NCI-H2081 treated with DMSO at 0.1 percent for 48 hours (cell line): ENCODE measurements around the gene CDH12.
"Not testable (repeated sequence)": the region's sequence is repeated elsewhere in the genome, so short reads cannot be mapped to it uniquely, and the experiment has no call there.

Source experiments
- DNase-seq: peaks from one replicate; lab custom pipeline; 2025; lab: John Stamatoyannopoulos, UW

CDH12 gene

DNA sequence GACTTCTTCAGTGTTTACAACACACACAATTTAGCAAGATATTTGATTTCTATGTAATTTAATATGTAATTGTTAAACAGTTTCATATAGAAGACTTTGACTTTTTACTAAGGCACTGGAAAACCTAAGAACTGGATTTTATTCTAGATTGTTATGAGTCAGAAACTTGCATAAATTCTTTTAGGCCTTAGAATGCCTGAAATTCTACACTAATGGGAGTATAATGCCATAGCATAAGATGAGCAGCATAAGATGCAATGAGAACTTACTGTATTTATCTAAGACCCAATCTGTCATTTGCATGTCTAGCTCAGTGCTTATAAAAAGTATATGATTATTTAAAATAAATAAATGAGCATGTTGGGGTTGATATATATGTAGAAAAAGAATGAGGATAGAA is 285.2 kb downstream of the CDH12 start:
- no peak for DNase-seq

DNA sequence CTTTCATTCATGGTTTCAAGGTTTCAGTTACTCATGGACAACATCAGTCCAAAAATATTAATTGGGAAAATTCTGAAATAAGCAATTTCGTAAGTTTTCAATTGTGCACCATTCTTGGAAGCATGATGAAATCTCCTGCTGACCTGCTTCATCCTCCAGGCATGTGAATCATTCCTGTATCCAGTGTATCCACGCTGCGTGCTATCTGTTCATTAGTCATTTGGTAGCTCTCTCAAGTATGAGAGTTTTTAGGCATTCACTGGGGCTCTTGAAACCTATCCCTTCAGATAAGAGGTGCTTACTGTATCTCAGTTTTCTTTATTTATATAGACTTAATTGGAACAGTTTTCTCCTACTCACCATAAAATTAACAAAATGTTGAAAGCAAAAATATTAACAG is 293.0 kb downstream of the CDH12 start:
- no peak for DNase-seq

DNA sequence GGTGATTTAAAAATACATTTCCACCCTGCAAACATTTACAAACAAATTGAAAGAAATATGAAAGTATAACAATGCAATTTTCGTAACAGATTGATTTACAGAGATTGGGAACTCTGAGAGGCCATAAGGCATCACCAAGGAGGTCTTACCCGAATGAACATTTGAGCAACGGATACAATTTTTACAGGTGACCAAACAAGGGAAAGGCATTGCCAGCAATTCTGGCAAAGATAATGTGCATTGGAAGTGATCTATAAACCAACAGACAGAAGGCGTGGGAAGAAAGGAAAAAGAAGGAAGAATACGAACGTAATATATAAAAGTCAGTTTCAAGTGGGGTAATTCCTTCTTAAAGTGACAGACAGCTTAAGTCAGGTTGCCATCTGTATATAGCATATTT is 295.9 kb downstream of the CDH12 start:
- DNase-seq, result no peak

DNA sequence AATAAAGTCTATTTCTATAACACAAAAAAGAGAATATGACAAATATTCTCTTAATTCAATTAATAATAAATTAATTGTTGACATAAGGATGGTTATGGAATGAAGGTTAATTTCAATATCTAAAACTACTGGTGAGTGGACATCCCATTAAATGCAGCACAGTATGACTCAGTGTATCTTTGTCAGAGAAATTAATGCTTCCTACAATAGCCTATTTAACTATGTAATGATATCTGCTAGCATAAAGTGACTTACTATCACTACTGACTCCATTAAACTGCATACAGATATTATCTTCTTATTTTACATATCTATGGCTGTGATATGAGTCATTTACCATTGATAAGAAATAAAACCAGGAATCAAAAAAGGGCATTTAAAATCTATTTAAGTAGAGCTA is 298.7 kb downstream of the CDH12 start:
- DNase-seq, result no peak

DNA sequence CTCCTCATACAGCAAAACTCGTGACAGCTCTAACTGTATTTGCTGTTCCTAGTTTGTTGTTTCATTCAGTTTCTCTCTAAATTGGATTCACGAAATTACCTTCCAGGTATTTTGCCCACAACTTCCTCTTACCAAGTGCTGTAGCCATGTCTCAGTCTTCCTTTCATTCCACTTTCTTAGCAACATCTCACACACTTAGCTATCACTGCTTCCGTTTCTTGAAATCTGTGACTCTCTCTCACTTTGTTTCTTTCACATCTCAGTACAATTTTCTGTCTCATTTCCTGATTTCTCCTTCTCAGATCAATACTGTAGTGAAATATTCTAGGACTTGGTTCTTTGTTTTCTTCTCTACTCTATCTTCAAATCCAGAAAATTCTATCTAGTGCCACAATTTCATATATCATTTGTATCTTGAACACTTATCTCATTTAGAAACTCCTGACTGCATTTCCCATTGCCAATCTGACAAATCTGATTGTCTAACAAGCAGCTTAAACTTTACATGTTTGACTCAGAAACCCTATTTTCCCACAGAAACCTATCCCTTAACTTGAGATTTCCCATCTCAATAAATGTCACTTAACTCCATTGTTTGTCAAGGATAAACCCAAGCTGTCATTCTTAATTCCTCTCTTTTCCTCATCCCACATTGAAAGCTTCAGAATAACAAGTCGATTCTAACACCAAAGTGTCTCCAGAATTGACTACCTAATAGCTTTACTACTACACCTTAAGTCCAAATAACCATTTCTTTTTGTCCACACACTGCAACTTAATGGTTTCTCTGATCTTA is 303.1 kb downstream of the CDH12 start:
- DNase-seq, result no peak

DNA sequence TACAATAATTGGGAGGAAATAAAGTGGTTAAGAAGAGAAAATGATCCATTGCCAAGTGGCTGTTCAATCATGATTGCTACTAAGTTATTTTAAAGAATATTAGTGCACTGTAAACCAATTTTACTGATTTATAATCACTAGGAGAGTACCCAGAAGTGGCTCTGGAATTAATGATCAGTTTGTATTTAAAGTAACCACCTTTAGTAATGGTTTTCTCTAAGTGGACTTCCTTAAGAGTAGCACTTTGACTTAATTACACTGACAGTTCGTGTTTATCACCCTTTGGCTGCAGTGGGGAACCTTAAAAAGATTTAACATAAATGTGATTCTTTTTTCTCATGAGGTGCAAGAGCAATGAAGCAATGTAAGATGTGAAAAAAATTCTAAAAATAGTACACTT is 310.8 kb downstream of the CDH12 start:
- DNase-seq, result peak; percentile 68

DNA sequence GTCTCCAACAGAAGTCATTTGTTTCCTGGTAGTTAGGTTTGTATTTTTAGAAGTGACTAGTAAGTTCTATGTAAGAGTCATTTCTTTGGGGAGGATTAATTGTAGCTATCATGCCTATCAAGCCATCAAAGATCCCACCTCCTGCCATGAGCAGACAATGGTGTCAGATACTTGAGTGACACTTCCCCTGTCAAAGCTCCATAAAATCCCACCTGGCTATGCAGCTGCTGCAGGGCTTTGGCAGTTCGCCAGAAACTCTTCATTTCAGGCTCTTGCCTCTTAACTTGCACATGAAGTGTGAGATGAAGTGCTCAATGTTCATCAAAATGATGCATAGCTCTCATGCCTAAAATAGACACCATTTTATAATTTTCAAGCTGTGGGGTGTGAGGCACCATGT is 312.1 kb downstream of the CDH12 start:
- peak; percentile 99 for DNase-seq

DNA sequence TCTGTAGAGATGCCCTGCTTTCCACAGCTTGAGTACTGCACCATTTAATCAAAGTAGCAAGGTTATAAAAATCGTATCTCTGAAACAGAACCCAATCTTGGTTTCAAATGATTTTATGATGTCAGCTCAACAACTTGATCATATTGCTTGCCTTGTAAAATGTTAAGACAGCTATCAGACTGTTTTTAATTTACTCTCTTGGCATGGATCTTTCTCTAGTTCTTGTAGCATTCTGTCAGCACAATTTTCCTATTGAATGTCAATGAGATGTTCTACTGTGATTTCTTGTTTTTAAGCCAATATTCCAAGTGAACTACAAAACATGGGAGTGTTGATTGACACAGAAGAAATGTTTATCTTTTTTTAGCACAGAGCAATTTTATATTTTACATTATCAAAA is 313.4 kb downstream of the CDH12 start:
- DNase-seq, result no peak

DNA sequence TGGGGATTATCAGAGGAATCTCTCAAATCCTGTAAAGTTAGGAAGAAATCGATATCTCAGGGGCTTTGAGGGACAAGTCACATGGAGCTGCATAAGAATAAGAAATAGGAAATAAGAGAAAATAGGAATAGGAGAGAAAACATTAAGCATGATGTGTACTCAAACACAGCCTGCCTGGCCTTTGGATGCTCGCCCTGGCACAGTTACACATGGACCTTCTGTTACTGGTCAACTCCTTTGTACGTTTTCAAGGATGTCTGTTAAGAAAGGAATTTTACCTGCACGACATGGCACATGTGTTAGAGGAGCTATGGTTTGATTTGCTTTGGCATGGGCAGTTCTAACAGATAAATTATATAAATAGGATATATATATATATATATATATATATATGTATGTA is 321.2 kb downstream of the CDH12 start:
- DNase-seq, result no peak

DNA sequence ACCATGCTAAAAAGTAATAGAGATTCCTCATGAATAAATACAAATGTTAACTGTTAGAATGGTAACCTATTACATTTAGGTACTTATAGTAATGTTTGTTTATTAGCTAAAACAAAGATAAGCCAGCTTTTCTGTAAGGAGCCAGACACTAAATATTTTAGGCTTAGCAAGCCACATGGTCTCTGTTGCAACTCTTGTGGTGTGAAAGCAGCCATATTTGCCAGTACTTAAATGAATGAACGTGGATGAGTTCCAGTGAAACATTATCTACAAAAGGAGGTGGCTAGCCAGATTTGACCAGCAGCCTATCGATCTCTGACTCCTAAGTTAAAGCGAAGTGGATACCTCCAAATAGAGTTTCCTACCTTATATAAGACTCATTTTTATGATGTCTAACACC is 331.6 kb downstream of the CDH12 start:
- no peak for DNase-seq

DNA sequence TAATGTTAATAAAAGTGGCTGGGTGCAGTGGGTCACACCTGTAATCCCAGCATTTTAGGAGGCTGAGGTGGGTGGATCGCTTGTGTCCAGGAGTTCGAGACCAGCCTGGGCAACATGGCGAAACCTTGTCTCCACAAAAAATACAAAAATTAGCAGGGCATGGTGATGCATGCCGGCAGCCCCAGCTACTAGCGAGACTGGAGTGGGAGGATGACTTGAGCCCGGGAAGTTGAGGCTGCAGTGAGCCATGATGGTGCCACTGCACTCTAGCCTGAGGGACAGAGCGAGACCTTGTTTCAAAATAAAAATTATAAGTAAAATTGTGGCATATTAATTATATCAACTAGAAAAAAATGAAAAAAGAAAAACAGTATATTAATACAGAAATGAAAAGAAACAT is 336.6 kb downstream of the CDH12 start:
- not testable (repeated sequence) for DNase-seq

DNA sequence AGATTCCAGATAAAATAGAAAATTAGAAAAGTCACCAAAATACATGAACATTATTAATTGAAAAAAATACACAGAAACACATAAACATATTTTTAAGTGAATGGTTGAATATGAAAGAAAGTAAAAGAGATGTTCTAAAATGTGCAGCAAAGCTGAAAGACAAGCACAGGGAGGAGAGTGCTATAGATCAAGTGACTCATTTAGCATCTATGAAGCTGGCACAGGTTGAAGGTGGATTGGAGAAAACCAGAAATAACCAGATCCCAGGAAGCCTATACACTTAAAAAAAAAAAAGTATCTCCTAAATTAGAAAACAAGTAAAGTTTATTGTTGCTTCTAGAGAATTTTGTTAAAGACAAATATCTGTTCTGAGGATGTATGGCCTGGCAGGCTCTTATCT is 338.9 kb downstream of the CDH12 start:
- no peak for DNase-seq

DNA sequence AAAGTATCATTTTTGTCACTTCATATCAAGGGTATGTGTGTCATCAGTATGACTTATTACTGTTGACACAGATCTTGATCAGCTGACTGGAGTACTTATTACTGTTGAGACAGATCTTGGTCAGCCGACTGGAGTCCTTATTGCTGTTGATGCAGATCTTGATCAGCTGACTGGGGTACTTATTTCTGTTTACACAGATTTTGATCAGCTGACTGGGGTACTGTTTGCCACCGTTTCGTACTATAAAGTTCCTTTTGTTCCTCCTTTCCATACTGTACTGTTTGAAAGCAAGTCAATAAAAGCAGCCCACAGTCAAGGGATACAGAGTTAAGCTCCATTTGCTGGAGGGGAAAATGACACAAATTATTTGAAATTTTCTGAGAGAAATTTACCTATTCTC is 347.3 kb downstream of the CDH12 start:
- DNase-seq, result no peak

DNA sequence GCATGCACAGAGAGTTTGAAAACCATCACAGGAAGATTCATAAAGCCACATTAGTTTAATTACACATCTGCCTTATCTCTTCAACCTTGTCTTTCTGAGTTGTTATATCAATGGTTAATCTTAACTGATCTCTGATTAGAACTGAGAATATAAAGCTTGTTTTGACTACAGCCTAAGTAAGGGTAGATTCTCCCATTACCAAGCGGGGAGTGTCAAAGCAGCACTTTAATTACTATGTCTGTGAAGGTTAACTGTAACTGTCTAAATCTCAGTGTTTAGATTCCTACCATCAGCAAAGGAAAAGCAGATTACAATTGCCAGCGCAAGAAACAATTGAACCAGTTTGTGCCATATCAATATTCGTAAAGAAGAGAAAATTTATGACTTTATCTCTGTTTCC is 348.7 kb downstream of the CDH12 start:
- no peak for DNase-seq

DNA sequence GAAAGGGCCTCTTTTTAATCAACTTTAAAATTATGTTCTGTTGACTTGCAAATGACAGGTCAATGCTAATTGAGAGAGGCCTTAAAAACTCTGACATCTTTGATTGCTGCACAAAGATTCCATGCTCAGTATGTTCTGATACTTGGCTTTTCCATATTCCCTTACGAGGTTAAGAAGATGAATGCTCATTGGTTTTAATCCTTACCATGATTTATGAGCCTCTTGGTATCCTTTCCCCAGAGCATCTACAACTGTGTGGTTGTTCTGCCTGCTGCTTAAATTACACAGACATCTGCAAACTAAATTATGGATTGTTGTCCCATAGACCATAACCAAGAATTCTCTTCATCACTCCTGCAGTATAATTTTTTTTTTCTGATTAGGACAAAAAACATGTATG is 352.6 kb downstream of the CDH12 start:
- no peak for DNase-seq

DNA sequence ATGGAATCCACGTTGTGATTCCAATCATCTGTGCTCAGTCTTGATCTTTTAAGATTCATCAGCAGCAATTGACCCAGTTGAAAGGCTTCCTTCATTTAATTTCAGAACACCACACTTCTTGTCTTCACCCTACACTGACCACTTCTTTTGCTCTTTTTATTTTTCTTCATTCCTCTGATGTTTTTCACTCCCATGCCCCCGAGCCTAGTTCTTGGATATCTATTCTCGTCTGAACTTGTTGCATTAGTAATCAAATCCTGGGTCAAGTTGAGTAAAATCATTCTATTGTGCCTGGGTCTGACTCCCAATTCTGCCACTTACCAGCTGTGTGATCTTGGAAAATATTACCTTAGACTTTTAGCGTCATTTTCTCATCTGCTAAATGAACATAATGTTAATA is 356.5 kb downstream of the CDH12 start:
- DNase-seq, result no peak

DNA sequence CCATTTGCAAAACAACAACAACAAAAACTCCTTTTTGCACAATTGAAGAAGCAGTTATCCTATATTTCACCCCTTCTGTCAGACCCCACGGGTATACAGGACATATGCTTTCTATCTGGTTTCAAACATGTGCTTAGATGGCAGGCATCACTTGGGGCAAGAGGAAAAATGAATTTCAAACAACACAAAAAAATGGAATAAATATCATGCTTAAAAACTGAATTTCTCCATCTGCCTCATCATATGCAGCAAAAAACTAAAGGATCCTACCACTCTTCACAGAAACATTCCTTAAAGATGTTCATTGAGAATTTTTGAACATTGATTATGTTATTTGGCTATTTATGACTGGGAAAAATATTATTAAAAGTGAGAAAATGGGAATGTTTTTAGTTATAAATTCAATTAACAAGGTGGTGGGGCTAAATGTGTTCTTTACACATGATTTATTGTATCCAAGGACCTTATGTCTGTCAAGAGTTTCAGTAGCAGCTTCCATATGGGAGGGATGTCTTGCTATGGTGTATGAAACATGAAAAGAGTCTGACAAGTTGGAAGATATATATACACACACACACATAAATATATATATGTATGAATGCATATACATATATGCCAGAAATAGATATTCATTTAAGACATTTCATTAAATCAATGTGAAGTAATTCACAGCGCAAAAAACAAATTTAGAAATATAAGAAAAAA is 358.0 kb downstream of the CDH12 start:
- no peak for DNase-seq

DNA sequence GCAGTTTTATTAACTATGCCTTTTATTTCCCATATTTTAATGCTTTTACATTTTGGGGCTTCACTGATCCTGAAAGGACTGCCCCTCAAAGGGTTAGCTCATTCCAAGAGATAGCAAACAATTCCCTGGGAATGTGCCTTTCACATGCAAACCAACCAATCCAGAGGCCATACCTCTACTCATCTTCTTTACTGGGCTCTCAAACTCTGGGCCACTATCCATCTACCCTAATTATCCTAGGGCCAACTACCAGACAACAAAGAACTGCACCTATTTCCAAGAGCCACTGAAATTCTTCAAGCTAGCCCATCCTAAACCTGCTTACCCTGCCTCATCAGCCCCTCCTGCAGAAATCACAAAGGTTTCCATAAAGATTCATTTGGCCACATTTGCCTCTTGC is 364.7 kb downstream of the CDH12 start:
- no peak for DNase-seq

DNA sequence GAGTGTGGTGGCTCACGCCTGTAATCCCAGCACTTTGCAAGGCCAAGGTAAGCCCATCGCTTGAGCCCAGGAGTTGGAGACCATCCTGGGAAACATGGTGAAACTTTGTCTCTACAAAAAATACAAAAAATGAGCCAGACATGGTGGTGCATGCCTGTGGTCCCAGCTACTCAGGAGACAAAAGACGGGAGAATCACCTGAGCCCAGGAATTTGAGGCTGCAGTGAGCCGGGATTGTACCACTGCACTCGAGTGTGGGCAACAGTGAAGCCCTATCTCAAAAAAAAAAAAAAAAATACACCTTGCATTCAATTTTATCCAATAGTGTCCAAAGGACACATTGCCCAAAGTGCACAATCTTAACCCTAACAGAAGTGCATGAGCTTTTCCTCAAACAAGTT is 372.8 kb downstream of the CDH12 start:
- no peak for DNase-seq

DNA sequence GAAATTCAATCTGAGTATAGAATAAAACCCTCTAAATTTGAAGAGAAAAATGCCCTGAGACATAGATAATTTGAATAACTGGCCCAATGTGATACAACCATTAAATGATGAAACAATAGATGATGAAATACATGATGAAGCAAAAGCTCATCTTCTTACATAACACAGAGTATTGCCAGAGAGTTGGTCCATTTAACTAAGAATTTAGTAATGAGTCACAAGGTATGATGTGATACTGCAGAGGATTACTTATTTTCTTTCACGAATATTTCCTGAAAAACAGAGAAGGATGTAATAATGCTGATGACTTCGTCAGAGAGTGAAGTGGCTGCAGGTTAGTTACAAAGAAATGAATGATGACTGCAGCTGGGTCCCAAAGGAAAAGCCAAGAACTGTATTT is 379.3 kb downstream of the CDH12 start:
- DNase-seq, result no peak

DNA sequence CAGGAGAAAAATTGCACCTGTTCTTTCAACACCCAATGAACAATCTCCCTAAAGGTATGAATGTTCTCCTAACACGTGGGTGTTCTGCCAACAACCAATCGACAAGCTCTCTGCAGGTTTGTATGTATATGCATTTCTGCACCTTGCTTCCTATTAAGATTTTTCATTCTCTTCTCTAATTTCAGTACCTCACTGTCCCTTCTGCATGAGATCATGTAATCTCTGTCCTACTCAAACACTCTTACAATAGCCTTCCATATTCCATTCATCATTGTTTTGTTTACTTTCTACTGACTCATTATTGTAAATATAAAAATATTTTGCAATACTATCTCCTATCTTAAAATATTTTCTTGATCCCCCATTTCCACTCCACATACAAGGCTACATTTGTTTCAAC is 382.0 kb downstream of the CDH12 start:
- no peak for DNase-seq

DNA sequence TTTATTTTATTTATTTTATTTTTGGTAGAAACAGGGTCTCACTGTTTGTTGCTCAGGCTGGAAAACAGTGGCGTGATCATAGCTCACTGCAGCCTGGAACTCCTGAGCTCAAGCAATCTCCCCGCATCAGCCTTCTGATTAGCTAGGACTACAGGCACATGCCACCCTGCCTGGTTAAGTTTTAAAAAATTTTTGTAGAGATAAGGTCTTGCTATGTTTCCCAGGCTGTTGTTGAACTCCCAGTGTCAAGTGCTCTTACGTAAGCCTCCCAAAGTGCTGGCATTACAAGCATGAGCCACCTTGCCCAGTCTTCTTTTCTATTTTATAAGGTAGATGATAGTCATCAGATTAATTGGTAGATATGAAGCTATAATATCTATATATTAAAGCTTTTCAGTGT is 382.7 kb downstream of the CDH12 start:
- DNase-seq, result no peak

DNA sequence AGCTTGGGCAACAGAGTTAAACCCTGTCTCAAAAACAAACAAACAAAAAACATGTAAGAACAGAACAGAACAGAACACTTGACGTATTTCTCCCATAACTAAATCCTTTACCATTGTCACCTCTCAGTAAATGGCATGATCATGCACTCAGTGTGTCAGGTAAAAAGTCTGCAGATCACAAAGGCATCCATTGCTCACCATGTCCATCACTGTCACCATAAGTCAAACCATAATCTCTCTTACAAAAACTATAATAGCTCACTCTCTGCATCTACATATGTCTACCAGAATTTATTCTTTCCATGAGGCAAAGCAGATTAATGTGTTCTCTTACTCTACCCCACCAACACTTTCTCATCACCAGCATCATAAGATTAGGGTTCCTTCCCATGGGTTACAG is 387.5 kb downstream of the CDH12 start:
- no peak for DNase-seq

DNA sequence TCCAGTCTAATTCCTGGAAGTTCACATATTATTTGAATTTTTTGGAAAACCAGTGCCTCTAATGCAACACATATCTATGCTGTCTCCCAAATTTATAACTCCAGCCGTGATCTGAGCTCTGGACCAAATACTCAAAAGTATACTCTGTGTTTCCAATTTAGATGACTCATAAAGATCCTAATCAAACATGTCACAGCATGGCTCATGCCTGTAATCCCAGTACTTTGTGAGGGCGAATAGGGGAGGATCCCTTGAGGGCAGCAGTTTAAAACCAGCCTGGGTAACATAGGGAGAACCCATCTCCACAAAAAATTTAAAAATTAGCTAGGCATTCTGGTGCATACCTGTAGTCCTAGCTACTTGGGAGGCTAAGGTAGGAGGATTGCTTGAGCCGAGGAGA is 388.0 kb downstream of the CDH12 start:
- DNase-seq, result no peak
